Fibroblast of skin of left quadriceps (primary cell): ENCODE data around the gene PLPPR1.

Experiments used
- DNase-seq, 2 experiments: peaks; one replicate each; pipeline ENCODE4 v3.0.0-alpha.2; 2013; ENCODE audit warnings: low read depth in 2 of 2

The PLPPR1 gene

GRCh38 chr9:101047848-101048397 lies 19.4 kb downstream of the PLPPR1 start:
- peak in 1 of 2 experiments; percentile 1 for DNase-seq

DNA sequence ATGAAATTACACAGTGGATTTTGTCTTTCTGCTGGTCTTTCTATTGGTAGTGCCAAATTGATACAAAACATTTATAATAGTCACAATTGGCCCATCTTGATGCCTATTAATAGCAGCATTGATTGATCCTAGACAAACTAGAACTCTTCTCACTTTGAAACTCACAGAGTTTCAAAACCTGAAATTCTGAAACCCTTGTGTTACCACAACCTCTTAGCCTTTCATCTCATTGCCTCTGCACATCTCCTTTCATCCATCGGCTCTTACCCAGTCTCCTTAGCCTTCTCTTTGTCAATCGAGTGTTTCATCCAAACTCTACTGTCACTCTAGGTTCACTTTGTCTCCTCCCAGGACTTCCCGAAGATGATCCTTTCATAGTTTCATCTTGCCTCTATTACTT lies 22.1 kb downstream of the PLPPR1 start:
- DNase-seq = no peak

- DNase-seq = no peak
Observed at GRCh38 chr9:101054657-101055056, 26.1 kb downstream of the PLPPR1 start.

- DNase-seq = no peak
Observed at GRCh38 chr9:101055516-101055915, 27.0 kb downstream of the PLPPR1 start.

- DNase-seq = no peak
Observed at GRCh38 chr9:101062686-101063085, 34.2 kb downstream of the PLPPR1 start.

GRCh38 chr9:101063192-101063591 lies 34.7 kb downstream of the PLPPR1 start:
- DNase-seq = no peak

DNA sequence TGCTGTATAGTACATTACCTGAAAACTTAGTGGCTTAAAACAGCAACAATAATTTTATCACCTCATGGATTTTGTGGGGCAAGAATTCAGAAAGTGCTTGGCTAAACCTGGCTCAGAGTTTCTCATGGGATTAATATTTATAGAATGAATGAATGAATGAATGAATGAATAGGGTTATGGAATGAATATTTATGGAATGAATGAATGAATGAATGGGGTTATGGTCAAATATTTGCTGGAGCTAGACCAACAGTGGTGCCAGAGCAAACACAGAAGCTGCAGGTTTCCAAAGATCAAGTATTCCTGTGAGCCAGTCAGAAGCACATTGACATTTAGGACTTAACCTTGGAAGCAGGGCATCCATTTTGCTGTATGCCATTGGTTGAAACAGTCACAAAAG lies 35.7 kb downstream of the PLPPR1 start:
- DNase-seq = no peak

DNA sequence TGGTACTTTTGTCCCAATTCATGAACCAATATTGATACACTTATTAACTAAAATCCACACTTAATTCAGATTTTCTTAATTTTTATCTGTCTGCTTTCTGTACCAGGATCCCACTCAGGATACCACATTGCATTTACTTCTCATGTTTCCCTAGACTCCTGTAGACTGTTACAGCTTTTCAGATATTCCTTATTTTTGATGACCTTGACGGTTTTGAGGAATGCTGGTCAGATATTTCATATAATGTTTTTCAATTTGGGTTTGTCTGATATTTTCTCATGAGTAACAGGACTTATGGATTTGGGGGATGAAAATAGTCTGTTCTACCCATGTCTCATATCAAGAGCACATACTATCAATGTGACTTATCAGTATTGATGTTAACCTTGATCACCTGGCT lies 37.4 kb downstream of the PLPPR1 start:
- no peak for DNase-seq

DNA sequence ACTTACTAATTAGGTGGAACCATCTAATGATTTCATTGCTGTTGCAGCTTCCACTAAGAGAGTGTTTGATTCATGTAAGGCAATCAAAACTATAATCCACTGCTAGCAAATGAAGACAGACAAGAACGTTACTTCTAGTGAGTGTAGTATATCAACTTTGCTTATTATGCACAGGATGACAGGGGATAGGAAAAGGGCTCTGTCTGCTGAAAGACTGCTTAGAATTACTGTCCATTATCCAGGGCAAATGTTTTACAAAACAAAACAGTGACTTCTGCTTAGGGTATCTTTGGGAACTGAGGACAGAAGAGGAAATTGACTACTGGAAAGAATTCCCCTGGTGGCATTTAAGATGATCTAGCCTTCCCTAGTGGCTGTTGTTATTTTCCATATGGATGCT lies 40.2 kb downstream of the PLPPR1 start:
- no peak for DNase-seq

GRCh38 chr9:101072259-101072658 lies 43.7 kb downstream of the PLPPR1 start:
- DNase-seq = no peak

GRCh38 chr9:101073122-101073521 lies 44.6 kb downstream of the PLPPR1 start:
- DNase-seq = no peak

GRCh38 chr9:101081641-101082040 lies 53.1 kb downstream of the PLPPR1 start:
- no peak for DNase-seq

DNA sequence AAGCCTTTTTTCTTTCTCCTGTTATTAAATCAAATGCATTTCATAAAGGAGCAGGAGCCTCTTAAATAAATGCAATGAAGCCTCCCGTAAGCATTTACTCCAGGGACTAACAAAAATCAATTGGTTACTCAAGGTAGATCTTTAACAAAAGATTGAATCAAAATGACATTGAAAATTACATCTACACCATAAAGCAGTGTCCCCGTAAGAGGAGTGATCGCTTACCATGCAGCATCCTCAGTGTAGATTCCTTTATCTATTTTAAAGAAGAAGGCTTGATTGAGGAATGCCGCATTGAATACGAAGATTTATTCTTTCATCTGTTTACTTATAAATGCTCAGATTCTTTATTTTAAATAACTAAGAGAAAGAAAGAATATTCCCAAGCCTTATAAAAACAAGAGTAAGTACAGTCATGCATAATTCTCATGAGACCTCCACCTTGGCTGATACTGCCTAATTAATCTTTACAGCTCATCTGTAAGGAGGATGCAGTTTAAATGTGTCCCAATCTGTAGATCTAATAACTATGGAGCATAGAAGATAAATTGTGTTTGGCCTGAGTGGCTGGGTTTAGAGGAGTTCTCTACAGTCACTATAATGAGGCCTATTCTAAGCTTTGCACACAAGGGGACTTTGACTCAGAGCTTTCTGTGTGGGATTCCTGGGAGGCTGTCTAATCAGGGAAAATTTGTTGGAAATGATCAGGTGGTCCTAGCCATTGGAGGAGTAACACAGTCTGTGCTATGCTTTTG lies 55.1 kb downstream of the PLPPR1 start:
- DNase-seq = no peak

GRCh38 chr9:101087426-101087825 lies 58.9 kb downstream of the PLPPR1 start:
- no peak for DNase-seq

GRCh38 chr9:101092922-101093321 lies 64.4 kb downstream of the PLPPR1 start:
- no peak for DNase-seq

DNA sequence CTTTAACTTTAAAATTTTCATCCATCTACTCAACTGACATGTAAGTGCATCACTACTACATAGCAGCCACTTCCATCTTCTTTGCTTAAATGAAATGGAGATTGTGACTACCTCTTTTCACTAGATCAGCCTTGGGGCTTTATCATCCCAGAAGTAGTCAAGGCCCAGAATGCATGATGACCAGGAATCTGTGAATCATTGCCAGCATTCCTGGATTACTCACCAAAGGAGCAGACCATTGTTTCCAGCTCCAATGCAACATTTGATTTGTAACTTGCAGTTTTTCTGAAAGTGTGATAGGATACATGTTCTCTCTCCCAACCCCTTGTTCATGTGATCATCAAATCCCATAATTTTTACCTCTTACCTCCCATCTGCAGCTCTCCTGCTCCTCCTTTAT lies 65.1 kb downstream of the PLPPR1 start:
- DNase-seq = peak; percentile 40 to 49

GRCh38 chr9:101094686-101095085 lies 66.2 kb downstream of the PLPPR1 start:
- DNase-seq = no peak

- no peak for DNase-seq
Observed at GRCh38 chr9:101097210-101097609, 68.7 kb downstream of the PLPPR1 start.

GRCh38 chr9:101098392-101098791 lies 69.9 kb downstream of the PLPPR1 start:
- DNase-seq = no peak

DNA sequence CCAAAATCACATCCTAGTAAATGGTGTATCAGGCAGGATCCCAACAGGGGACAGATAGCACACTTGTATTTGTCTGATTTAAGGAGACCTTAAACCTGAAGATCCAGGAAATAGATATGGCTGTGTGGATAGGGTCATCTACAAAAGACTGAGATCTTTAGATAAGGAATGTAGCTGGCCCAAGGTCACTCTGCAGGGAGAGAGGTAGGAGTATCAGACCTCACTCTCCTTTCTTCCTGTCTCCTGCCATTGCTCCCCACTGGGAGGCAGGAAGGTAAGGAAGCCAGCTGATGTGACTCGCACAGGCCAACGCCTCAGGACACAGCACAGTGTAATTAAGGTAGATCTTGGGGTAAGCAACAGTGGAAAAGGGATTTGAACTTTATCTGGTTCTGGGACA lies 85.8 kb downstream of the PLPPR1 start:
- no peak for DNase-seq

DNA sequence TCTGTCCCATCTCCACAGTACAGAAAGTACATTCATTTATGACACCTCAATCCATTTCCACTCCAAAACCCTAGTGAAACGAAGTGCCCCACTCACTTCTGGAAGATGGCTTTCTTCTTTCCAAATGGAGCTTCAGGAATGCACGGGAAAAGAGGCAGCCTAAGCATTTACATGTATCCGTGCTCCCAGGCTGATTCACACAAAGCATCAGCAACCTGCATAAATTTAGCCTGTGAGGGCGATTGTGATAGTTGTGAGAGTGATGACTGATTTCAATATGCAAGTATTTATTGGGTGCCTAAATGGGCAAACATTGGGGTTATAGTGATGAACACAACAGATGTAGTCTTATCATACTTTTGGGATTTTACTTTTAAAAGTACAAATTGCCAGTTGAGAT lies 86.6 kb downstream of the PLPPR1 start:
- DNase-seq = no peak

DNA sequence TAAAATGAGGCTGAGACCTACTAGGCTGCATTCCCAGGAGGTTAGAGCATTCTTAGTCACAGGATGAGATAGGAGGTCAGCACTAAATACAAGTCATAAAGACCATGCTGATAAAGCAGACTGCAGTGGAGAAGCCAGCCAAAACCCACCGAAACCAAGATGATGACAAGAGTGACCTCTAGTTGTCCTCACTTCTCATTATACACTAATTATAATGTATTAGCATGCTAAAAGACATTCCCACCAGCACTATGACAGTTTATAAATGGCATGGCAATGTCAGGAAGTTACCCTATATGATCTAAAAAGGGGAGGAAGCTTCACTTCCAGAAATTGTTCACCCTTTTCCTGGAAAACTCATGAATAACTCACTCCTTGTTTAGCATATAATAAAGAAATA lies 88.6 kb downstream of the PLPPR1 start:
- DNase-seq = no peak

DNA sequence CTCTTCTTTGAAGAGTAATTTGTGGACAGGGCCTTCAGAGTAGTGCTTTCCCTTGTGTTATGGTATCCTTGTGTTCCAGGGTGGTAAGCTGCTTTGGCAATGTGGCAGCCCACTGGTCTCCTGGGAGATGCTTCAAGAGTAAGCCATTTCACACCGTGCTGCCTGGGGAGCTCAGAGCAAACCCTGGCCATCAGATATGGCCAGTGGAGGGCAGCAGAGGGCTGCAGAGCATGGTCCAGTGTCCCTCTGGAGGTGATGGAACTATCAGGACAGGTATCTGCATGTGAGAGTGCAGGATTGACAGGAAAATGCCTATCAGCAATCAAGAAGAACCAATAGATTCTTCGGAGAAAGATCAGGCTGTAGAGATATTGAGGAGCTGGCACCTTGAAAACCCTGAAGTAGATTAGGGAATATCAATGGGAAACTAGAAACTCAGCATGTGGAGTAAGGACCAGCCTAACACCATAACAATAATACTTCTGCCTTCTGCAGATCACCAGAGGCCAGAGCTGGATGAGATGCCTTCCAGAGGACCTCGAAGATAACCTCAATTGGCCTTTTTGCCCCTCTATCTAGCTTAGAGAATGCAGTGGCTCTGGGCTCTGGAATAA lies 90.8 kb downstream of the PLPPR1 start:
- peak in 1 of 2 experiments; percentile 6 for DNase-seq
